GM12878 (cell line): Measurements from ENCODE around the gene LRP8. TPM values are rescaled to one million over a fixed set of nuclear protein-coding genes. Genes with fewer than 3 reads are reported as not detected.
A peak's percentile ranks its signal among the peaks of the same experiment; 100 is the strongest.

Experiments used
- BCL3 ChIP-seq: IDR thresholded peaks from 2 replicates; pipeline ENCODE4 v1.6.1; 2011; ENCODE audit warnings: borderline replicate concordance, low read depth, mild to moderate bottlenecking, moderate library complexity, low read length; ENCODE audit not compliant: insufficient read depth, poor library complexity, severe bottlenecking
- CREM ChIP-seq: IDR thresholded peaks from 2 replicates; pipeline ENCODE4 v1.6.1; 2014; ENCODE audit warnings: antibody characterized with exemption, low read depth
- EED ChIP-seq: sonication (generic); IDR thresholded peaks from 2 replicates; pipeline ENCODE4 v1.6.1; 2016; ENCODE audit warnings: antibody characterized with exemption, low read depth
- ELK1 ChIP-seq: IDR thresholded peaks from 2 replicates; pipeline ENCODE4 v1.6.1; 2012; ENCODE audit warnings: low read depth, low read length, improper control_type of control experiment
- EP300 ChIP-seq, 2 experiments: fragments of 150-350 bp in 1 of 2; IDR thresholded peaks; 2 replicates each; pipeline ENCODE4 v1.6.1; 2011 to 2012; ENCODE audit warnings: low read depth in 2 of 2, low read length in 2 of 2, borderline replicate concordance in 1 of 2, improper control_type of control experiment in 1 of 2, inconsistent platforms in 1 of 2; ENCODE audit not compliant: control insufficient read depth in 1 of 2
- GATAD2B ChIP-seq: fragments of 450-650 bp; conservative IDR thresholded peaks from 2 replicates; pipeline ENCODE4 v1.6.1; 2017; ENCODE audit warnings: low read depth, mild to moderate bottlenecking, moderate library complexity
- HDAC6 ChIP-seq: fragments of 200-600 bp; sonication (generic); IDR thresholded peaks from one replicate; pipeline ENCODE4 v1.8.0; 2017; ENCODE audit warnings: antibody characterized with exemption; ENCODE audit not compliant: unreplicated experiment
- HDGF ChIP-seq: fragments of 450-650 bp; IDR thresholded peaks from 2 replicates; pipeline ENCODE4 v1.6.1; 2016; ENCODE audit warnings: antibody characterized with exemption
- IKZF1 ChIP-seq: fragments of 450-650 bp; conservative IDR thresholded peaks from 2 replicates; pipeline ENCODE4 v1.6.1; 2017; ENCODE audit warnings: antibody characterized with exemption, mild to moderate bottlenecking
- IKZF2 ChIP-seq, 2 experiments: fragments of 450-650 bp; IDR thresholded peaks; 2 replicates each; pipeline ENCODE4 v1.6.1; 2017; ENCODE audit warnings: mild to moderate bottlenecking in 2 of 2, moderate library complexity in 2 of 2
- IRF4 ChIP-seq: IDR thresholded peaks from 2 replicates; pipeline ENCODE4 v1.6.1; 2011; ENCODE audit warnings: low read depth, low read length
- JUNB ChIP-seq: IDR thresholded peaks from 2 replicates; pipeline ENCODE4 v1.6.1; 2016; ENCODE audit warnings: antibody characterized with exemption, mild to moderate bottlenecking
- KLF5 ChIP-seq: fragments of 450-650 bp; IDR thresholded peaks from 2 replicates; pipeline ENCODE4 v1.6.1; 2014; ENCODE audit warnings: mild to moderate bottlenecking; ENCODE audit not compliant: partially characterized antibody
- MAX ChIP-seq: IDR thresholded peaks from 2 replicates; pipeline ENCODE4 v1.6.1; 2012; ENCODE audit warnings: low read depth, low read length, improper control_type of control experiment
- PML ChIP-seq: IDR thresholded peaks from 2 replicates; pipeline ENCODE4 v1.6.1; 2012; ENCODE audit warnings: low read length, inconsistent platforms
- POLR2AphosphoS2 ChIP-seq: IDR thresholded peaks from 2 replicates; pipeline ENCODE4 v1.6.1; 2011; ENCODE audit warnings: low read depth, mild to moderate bottlenecking, low read length, improper control_type of control experiment, moderate library complexity
- PRDM15 ChIP-seq: fragments of 450-650 bp; formaldehyde crosslinking; IDR thresholded peaks from 2 replicates; pipeline ENCODE4 v1.4.0; 2020; ENCODE audit warnings: mild to moderate bottlenecking, moderate library complexity
- SIX5 ChIP-seq: IDR thresholded peaks from 2 replicates; pipeline ENCODE4 v1.6.1; 2011; ENCODE audit warnings: mild to moderate bottlenecking, low read depth, low read length, moderate library complexity; ENCODE audit not compliant: severe bottlenecking
- SMARCA5 ChIP-seq: fragments of 450-650 bp; IDR thresholded peaks from 2 replicates; pipeline ENCODE4 v1.6.1; 2017; ENCODE audit warnings: mild to moderate bottlenecking
- SUPT20H ChIP-seq: IDR thresholded peaks from 2 replicates; pipeline ENCODE4 v1.6.1; 2011; ENCODE audit warnings: low read depth, mild to moderate bottlenecking, low read length, moderate library complexity, borderline replicate concordance; ENCODE audit not compliant: control insufficient read depth
- SUZ12 ChIP-seq: fragments of 200-600 bp; sonication (generic); IDR thresholded peaks from one replicate; pipeline ENCODE4 v1.6.1; 2018; ENCODE audit warnings: antibody characterized with exemption, mild to moderate bottlenecking; ENCODE audit not compliant: unreplicated experiment
- polyA plus RNA-seq, 11 experiments: library from polyadenylated mRNA; depleted of rRNA in 4 of 11; unstranded in 6 of 11; stranded (reverse) in 5 of 11; fragments of >200 nt; fragmentation: Nextera tagmentation in 4 of 11; fragmentation: Illumina TruSeq in 1 of 11; extraction: Ambion mirVana in 4 of 11; extraction: Trizol in 1 of 11; gene quantifications; 1 replicate in 1 of 11; 2 replicates in 10 of 11; pipeline versions ENCODE4 v1.2.1 to v1.2.3, GENCODE V29; 2011 to 2016; ENCODE audit warnings: inconsistent platforms in 2 of 11, missing spikeins in 2 of 11, low read depth in 1 of 11
- total RNA-seq, 4 experiments: library from RNA; depleted of rRNA in 3 of 4; stranded (reverse); fragments of >200 nt in 3 of 4; fragmentation: Illumina TruSeq in 1 of 4; extraction: Trizol in 1 of 4; gene quantifications; 2 replicates each; pipeline versions ENCODE4 v1.2.1 to v1.2.3, GENCODE V29; 2013 to 2021

The LRP8 gene
- total and polyA plus RNA-seq, 10 of the 15 experiments (the other 5 are each of a cell fraction or from before 2014, with no cell fraction given): 2.8 to 40.5 (median 22.3) TPM

GRCh38 chr1:53344921-53345838 is 17.3 kb upstream of the LRP8 start (continued):
- TF ChIP-seq BCL3 (peak; percentile 58), SMARCA5 (0 out of 2 replicates have a peak, but pooled peaks have one; percentile 24), JUNB (peak; percentile 71), CREM (no peak), SUPT20H (no peak), PRDM15 (CRISPR knock-in tag) (no peak), EP300 (IDR thresholded peaks at IDR 0.05; ENCODE audit: borderline replicate concordance in 1 of 2, control insufficient read depth in 1 of 2, low read depth in 2 of 2, low read length in 2 of 2) (peak in 1 of 2 experiments; percentile 30; a peak in 1 of 4 replicates), KLF5 (no peak), SUZ12 (no peak), HDGF (peak; percentile 71; the same call in 1 of the 2 replicates), EED (0 out of 2 replicates have a peak, but pooled peaks have one; percentile 16), IKZF2 (IDR thresholded peaks at IDR 0.05) (peak; percentile 71 to 72), IKZF1 (peak; percentile 65), PML (no peak), ELK1 (no peak), SIX5 (no peak), HDAC6 (no peak), POLR2AphosphoS2 (no peak), MAX (no peak), IRF4 (peak; percentile 82), GATAD2B (no peak)
